ENCODE data around the gene MYOT.
"Not testable (repeated sequence)": the region's sequence is repeated elsewhere in the genome, so short reads cannot be mapped to it uniquely, and the experiment has no call there.

MYOT gene, protein sequence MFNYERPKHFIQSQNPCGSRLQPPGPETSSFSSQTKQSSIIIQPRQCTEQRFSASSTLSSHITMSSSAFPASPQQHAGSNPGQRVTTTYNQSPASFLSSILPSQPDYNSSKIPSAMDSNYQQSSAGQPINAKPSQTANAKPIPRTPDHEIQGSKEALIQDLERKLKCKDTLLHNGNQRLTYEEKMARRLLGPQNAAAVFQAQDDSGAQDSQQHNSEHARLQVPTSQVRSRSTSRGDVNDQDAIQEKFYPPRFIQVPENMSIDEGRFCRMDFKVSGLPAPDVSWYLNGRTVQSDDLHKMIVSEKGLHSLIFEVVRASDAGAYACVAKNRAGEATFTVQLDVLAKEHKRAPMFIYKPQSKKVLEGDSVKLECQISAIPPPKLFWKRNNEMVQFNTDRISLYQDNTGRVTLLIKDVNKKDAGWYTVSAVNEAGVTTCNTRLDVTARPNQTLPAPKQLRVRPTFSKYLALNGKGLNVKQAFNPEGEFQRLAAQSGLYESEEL

DNA sequence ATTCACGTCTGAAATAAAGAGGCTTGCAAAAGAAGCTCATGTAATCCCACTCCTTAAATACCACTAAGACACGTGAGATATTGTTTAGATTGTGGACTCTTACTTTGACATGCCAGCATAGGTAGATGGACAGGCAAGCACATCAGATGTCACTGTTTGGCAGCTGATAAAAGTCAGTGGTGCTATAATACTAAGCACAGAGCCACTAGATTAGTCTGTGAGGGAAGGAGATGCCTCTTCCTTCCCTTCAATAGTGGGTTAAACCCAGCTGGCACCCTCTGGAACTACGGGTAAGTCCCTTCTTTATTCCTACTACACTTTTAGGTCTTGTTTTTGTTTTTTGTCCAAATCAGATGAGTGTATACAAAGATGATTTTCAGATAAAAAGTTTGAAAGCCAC lies at the start of gene MYOT:
TSS of gene MYOT (plus strand) at position 197 of the 400 bp plus-strand sequence. CDS start 2,792 bp downstream, outside the sequence.
- no peak for DNase-seq

DNA sequence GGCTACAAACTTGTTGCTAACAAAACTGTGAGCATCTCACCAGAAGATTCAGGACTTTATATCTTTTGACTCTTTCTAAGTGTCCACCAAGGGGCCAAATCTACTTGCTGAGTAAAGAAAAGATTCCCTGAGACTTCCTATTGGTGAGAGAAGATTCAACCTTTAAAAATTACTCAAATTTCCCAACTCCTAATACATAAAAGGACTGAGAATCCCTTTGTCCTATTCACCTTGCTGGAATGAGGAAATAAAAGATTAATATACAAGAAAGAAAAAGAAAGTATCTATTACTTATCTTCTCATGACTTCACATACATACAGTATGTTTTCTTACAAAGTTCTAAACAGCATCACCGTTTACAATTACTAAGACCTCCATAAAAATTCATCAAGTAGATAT lies 47.9 kb upstream of the MYOT start:
- DNase-seq, result no peak

DNA sequence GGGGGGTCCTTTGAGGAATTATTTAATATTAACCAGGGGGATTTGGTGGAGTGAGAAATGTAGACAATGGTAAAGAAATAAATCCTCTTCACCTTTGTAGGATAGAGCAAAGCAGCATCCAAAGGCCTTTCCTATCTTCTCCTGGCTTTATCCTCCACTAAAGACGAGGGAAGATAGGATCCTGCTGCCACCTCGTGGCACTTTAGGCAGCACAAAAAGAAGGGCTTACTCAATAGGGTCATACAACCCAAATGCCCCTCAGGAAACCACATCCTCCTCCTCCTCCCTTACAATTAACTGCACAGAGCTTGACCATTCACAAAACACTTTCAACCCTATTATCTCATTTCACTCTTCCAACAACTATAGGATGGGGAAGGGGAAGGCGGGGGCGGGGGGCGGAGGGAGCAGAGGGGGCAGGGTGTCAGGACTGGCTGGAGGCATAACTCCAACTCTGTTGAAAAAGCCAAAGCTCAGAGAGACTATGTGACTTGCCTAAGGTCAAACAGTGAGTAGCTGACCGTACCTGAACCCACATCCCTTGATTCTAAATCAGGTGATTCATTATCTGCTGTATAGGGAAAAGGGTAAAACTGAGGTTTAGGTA lies 45.4 kb upstream of the MYOT start:
- DNase-seq, result no peak

DNA sequence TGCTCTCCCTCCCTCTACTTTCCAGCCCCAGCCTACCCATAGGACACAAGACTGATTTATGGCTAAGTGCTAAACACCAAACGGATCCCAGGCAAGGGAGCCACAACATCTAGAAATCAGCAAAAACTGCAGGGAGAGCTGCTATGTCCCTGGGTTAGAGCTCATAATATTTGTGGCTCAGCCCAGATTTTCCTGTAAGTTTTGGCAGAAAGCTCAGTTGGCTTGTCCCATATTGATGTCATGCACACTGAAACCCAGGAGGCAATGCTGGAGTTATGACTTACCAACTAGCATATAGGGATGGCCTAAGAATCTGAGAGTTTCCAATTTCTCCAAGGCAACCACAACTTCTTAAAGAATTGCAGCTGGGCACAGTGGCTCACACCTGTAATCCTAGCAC lies 44.7 kb upstream of the MYOT start:
- no peak for DNase-seq

DNA sequence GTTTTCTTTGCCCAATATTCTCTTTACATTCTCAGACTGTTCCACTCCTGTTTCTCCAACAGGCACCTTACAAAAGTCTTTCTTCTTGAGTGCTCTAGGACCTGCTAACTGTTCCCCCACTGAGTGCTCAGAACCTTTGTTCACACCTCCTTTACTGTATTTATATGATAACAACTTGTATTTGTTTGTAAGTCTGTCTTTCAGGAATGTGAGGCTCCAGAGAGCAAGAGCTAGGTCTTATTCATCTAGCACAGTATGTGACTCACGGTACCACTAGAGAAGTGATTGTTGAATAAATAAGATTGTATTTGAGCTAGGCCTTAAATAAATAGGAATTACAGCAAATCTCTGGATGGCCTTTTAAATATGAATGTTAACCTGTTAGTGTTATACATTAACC lies 42.5 kb upstream of the MYOT start:
- DNase-seq, result no peak

DNA sequence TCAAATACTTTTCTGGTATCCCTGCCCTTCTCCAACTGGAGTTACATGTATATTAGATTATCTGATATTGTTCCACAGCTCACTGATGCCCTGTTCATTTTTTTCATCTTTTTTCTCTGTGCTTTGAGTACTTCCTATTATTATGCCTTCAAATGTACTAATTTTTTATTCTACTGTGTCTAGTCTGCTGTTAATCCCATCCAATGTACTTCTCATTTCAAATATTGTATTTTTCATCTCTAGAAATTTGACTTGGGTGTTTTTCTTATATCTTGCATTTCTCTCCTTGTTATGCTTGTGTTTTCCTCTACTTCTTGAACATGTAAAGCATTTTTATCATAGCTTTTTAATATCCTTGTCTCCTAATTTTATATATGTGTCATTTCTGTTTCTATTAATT lies 41.6 kb upstream of the MYOT start:
- no peak for DNase-seq

DNA sequence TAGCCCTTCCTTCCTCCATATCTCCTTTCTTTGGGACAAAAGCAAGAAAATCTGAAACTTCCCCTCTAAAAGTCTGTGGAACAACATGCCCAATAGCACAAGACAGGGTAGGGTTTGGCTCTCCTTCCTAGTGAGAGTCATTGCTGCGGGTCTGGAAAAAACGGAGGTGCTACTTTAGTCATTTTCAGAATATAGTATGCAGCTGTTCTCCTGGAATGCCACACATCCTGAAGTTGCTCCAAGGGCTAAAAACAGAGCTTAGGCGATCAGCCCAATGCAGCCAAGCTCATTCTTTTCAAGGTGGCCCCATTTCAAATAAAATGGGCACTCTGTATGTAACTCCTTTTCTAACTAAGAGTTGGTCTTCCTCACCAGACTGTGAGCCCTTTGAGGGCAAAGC lies 39.5 kb upstream of the MYOT start:
- no peak for DNase-seq

DNA sequence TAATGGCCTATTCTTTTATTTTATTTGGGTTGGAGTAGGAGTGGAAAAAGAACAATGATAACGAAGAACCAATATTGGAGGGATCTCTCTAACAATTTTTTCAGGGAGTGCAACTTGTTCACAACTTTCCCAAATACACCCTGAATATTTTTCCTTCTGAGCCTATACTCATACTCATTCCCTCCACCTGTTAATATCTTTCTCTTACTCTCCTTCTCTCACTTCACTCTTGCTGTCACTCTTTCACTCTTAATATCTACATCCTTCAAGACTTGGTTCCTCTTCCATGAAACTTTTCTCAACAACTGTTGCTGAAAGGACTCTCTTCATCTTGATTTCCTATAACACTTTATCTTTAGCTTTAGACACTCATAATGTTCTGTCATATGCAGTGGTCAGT lies 39.0 kb upstream of the MYOT start:
- DNase-seq, result no peak

DNA sequence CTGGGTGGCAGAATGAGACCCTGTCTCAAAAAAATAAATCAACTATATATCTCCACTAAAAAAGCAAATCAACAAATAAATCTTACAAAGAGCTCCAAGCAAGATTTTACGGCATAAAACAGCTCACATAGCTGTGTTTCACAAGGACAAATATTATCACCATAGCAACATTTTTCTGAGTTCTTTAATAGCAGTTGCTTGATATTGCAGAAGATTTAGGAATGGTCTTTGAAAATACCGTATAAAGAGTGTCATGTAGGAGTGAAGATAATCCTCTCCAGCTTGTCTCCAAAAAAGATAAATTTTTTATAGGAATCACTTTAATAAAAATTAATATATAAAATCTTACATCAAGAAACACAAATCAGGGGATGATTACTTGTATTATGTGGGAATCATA lies 36.6 kb upstream of the MYOT start:
- no peak for DNase-seq

DNA sequence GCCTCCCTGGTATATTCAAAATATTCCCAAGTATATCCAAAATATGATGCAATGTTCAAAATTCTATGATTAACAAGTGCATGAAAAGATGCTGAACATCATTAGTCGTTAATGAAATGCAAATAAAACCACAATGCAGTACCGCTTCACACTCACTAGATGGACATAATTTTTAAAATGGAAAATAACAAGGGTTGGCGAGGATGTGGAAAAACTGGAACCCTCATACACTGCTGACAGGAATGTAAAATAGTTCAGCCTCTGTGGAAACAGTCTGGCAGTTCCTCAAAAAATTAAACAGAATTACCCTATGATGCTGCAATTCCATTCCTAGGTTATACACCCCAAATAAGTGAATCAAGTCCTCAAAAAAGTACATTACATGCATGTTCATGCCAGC lies 36.1 kb upstream of the MYOT start:
- no peak for DNase-seq

DNA sequence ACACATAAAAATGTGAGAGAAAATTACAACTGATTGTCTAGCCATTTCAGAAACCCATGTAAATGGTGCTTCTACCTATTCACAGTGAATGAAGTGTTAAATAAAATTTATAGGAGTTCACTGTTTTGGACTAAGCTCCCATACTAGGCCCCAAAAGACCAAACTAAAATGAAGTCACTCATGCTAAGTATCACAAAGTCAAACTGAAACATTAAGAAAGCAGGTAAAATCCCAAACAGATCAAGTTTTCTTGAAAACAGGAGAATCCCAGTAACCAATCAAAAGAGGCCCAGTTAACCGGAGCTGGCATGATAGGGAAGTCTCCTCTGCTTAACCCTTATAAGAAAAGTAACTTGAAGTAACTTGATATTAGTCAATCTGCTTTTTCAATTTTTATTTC lies 35.2 kb upstream of the MYOT start:
- DNase-seq, result no peak

DNA sequence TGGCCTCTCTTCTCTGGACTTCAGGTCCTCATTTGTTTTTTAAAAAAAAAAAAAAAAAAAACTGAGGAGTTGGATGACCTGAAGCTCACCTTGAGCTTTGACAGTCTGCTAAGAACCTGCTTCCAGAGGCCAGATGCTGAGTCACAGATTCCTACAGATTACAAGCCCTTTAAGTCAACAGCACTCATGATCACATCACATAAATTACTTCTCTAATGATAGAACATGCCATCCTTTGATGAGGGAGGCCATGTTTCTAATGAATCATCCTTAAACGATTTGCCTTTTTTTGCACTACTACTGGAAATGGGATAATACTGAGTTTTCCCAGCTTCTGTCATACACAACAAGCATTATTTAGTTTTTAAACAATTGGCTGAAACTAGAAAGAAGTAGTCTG lies 34.2 kb upstream of the MYOT start:
- DNase-seq, result no peak

DNA sequence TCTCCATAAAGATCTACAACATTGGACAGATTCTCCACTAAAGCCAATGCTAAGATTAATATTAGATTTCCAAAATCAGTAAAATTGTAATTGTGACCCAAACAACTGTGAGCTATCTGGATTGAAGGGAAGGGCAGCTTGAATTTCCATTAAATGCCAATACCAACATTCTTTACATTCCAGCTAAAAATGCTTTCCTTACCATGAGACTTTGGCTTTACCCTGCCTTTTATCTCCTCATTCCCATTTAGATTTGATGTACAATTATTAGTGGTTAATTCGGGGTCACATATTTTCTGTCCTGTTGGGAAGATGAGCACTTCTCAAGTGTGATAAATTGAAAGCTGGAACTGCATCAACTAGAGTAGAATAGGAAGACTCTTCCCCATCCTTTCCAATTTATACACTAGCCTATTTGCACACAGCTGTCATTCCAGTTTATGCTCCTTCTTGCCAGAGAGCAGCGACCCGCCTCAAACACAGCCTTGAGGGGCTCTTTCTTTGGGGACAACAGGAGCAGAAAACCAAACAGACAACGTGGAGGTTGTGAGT lies 33.1 kb upstream of the MYOT start:
- DNase-seq, result no peak

DNA sequence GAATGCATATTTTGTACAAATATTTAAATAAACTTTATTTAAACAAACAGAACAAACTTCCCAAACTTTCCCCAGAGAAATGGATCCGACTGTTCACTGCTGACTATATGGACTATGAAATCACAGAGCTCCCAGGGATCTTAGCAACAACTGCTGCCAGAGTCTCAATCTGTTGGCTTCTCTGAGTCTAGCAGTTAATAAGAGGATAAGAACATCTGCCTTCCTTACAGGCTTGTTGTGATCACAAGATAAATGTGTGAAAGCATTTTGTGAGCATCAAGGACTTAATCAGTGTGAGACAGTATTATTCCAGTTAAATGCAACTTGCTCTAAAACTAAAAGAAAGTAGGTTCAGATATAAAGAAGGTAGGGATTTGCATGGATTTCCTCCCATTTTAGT lies 31.4 kb upstream of the MYOT start:
- DNase-seq, result no peak

DNA sequence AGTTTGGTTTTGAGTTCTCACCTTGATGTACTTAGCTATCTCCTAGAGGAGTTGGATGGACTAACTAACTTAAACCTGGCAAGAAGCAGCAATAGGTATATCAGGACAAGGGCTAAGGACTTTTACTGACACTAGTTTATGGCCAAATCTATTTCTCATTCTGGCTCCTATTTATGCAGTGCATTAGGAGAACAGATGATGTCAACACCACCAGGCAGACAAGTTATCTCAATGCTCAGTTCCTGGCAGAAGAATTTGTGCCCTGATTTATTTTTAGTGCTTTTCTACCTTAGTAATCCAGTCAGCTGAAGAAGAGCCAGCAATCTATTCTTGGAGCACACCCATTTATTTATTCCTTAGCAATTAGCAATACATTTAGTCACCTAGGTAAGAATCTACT lies 30.7 kb upstream of the MYOT start:
- DNase-seq, result no peak

DNA sequence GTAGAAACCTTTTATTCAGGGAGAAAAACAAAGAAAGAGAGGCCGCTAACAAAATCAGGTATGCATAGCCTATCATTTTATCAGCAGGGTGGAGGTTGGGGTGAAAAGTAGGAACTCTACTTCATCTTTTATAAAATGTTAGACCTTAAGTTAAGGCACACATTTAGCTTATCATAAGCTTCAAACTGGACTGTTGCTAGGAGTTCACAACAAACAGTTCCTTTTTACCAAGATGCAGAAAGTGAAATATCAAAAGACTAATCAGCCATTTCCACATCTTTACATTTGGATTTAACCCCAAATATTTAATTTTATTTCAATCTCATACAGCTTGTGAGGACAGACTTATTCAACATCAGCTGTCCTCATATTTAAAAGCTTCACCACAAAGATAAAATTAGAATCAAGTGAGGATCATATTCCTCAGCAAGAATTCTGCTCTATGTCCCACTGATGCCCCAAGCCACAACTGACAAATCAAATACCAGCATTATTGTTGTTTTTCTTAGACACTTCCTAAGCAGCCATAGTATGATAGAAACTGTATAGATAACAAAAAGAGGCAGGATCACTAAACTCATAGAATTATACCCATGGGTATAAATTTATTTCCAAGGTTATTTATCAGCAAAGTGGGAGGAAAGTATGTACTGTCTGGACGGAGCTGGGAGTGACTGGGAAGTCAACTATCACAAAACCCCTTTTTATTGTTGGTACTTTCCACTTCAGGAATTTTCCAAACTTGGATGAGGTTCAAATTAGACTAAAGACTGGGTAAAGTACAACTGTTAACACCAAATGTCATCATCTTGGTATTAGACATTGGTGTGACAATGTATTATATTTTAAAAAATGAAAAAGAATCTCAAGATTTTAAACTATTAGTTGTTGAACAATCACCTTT lies 29.9 kb upstream of the MYOT start:
- DNase-seq, result no peak

DNA sequence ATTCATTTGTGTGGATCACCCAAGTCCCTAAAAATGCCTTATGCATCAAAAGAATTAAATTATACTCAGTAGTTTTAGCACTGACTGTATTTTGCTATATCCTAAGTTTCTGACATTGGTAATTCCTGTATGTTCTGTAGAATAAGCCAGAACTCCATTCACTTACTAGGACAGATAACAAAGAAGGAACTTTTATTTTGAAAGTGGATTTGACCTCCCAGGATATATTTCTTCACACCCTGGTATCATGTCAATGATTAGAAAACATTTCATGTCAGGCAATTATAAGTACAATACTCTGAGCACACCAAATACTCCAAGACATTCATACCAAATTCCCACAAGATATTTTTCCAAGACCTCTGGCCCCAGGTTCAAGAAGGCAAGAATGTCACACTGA lies 28.7 kb upstream of the MYOT start:
- DNase-seq, result no peak

DNA sequence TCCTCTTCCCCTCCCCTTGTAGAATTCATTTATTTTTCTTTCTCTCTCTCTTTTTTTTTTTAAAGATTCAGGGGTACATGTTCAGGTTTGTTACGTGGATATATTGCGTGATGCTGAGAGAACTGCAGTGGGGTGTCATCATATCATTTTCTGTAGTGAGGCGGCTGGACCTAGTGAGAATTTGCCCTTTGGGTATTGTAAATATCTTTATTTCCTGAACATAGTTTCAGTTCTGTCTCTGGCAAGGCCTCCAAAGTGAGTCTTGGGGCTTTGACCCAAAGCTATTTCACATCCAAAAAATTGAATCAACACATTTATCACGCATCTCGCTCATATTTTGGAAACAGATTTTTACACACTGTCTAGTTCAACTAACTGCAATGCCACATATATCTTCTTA lies 25.4 kb upstream of the MYOT start:
- DNase-seq, result no peak

DNA sequence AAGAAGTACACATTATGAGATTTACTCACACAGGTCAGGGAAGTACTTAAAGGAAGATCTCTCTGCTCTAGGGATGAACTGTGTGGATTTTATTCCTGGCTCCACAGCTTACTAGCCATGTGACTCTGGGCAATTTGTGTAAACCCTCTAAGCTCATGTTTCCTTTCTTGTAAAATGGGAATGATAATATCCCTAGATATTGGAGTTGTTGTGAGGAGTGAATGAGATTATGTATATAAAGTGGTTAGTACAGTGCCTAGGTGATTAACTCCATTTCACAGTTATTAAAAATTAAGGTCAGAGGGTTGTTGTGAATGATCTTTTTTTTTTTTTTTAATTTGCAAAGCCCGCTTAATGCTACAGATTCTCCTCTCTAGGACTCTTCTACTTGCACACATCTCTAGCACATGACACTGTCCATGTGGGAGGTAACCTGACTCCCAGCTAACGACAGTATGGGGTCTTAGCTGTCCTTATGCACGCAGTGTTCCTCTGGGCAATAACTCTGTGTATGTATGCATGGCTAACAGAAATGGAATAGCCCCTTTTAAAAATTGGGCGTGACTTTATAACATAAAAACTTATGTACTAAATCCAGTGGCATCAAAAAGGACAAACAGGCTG lies 23.9 kb upstream of the MYOT start:
- DNase-seq, result no peak

DNA sequence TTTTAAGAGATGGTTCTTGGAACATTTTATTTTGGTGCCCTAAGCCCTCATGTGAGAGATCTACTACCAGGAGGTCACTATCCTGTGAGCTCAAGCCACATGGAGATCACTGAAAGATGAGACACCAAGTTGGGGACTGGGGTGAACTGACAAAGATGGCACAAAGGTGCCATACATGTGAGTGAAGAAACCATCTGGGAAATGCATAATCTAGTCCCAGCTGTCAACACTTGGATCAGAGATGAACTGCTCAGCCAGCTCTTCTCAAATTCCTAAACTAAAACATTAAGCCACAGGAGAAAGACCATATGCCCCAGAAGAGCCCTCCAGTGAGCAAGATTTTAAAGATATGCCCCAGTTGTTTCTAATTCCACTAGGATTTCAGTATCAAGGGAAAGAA lies 22.2 kb upstream of the MYOT start:
- no peak for DNase-seq

DNA sequence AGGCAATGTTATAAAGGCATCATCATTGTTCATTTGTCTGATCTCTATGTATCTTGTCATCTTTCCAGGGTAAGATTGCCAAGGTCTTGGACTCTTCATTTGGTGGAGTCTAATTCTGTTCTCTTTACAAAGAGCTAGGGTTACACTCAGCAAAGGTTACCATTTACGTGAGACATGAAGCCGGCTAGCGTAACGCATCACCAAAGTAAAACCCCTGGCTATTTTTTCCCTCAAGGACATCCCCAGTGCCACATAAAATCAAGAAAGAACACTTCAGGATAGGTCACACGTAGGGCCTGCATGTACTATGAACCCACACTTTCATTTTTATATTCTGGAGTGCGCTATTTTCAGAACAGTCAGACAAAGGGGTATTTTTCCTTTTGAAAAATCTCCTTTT lies 20.0 kb upstream of the MYOT start:
- DNase-seq, result no peak

DNA sequence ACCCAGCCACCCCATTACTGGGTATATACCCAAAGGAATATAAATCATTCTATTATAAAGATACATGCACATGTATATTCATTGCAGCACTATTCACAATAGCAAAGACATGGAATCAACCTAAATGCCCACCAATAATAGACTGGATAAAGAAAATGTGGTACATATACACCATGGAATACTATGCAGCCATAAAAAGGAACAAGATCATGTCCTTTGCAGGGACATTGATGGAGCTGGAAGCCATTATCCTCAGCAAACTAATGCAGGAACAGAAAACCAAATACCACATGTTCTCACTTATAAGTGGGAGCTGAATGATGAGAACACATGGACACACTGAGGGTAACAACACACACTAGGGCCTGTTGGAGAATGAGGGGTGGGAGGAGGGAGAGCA lies 14.5 kb upstream of the MYOT start:
- not testable (repeated sequence) for DNase-seq

DNA sequence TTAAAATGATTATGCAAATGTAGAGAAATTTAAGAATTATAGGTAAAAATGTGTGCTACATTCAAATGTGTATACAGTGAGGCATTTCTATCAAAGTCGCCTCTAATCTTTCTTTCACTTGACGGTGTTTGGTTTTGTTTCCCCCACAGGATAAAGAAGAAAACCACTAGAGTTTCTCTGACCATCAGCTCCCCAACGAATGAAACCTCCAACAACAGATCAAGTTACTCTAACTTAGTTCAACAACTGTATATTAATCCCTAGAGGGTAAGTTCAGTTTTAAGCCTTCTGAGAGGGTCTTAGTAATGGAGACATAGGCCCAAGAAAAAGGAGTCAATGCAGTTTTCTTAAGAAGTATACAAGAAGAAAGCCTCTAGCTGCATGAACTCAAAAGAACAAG lies 11.5 kb upstream of the MYOT start:
- DNase-seq, result no peak
